GM23248 (cell line): ENCODE measurements around the gene GPBAR1. TPM values are rescaled to one million over a fixed set of nuclear protein-coding genes. Genes with fewer than 3 reads are reported as not detected.
A peak's percentile ranks its signal among the peaks of the same experiment; 100 is the strongest.

Experiments used
- DNase-seq: peaks from one replicate; pipeline ENCODE4 v3.0.0-alpha.2; 2015
- H2AFZ ChIP-seq: fragments of 200-600 bp; sonication (generic); 2 replicates; pipeline ENCODE4 v1.6.1; 2016; ENCODE audit warnings: antibody characterized with exemption
- H3F3A ChIP-seq: fragments of 200-600 bp; sonication (generic); 2 replicates; pipeline ENCODE4 v1.6.1; 2016; ENCODE audit warnings: mild to moderate bottlenecking, antibody characterized with exemption, mixed run types; ENCODE audit not compliant: insufficient read depth
- H3K27ac ChIP-seq: fragments of 200-600 bp; sonication (generic); 2 replicates; pipeline ENCODE4 v1.5.1; 2016; ENCODE audit warnings: mild to moderate bottlenecking
- H3K27me3 ChIP-seq: fragments of 200-600 bp; sonication (generic); replicated peaks from 2 replicates; pipeline ENCODE4 v1.6.1; 2016; ENCODE audit warnings: mild to moderate bottlenecking; ENCODE audit not compliant: insufficient read depth
- H3K36me3 ChIP-seq: fragments of 200-600 bp; sonication (generic); 2 replicates; pipeline ENCODE4 v1.6.1; 2016; ENCODE audit warnings: low read depth, mild to moderate bottlenecking
- H3K4me1 ChIP-seq: fragments of 200-600 bp; sonication (generic); 2 replicates; pipeline ENCODE4 v1.6.1; 2016; ENCODE audit warnings: mild to moderate bottlenecking; ENCODE audit not compliant: insufficient read depth
- H3K4me2 ChIP-seq: fragments of 200-600 bp; sonication (generic); one replicate; pipeline ENCODE4 v1.6.1; 2016; ENCODE audit warnings: mild to moderate bottlenecking; ENCODE audit not compliant: unreplicated experiment
- H3K4me3 ChIP-seq: fragments of 200-600 bp; sonication (generic); 2 replicates; pipeline ENCODE4 v1.5.1; 2016; ENCODE audit warnings: mild to moderate bottlenecking
- H3K79me2 ChIP-seq: fragments of 200-600 bp; sonication (generic); 2 replicates; pipeline ENCODE4 v1.6.1; 2016; ENCODE audit warnings: mild to moderate bottlenecking; ENCODE audit not compliant: insufficient read depth
- H3K9ac ChIP-seq: fragments of 200-600 bp; sonication (generic); 2 replicates; pipeline ENCODE4 v1.6.1; 2016; ENCODE audit warnings: mild to moderate bottlenecking
- H3K9me2 ChIP-seq: fragments of 200-600 bp; sonication (generic); 2 replicates; pipeline ENCODE4 v1.6.1; 2016; ENCODE audit warnings: mixed run types, mild to moderate bottlenecking, moderate library complexity; ENCODE audit not compliant: insufficient read depth
- H3K9me3 ChIP-seq: fragments of 200-600 bp; sonication (generic); one replicate; pipeline ENCODE4 v1.6.1; 2017; ENCODE audit warnings: low read depth
- H4K20me1 ChIP-seq: fragments of 200-600 bp; sonication (generic); 2 replicates; pipeline ENCODE4 v1.6.0; 2016; ENCODE audit not compliant: insufficient read depth
- EZH2 ChIP-seq: fragments of 200-600 bp; sonication (generic); IDR thresholded peaks from 2 replicates; pipeline ENCODE4 v1.6.1; 2018; ENCODE audit warnings: antibody characterized with exemption, mild to moderate bottlenecking; ENCODE audit not compliant: insufficient read depth, poor library complexity, severe bottlenecking
- EZH2phosphoT487 ChIP-seq: fragments of 200-600 bp; sonication (generic); IDR thresholded peaks from 2 replicates; pipeline ENCODE4 v1.6.1; 2018; ENCODE audit warnings: antibody characterized with exemption, moderate library complexity, mild to moderate bottlenecking, low read depth; ENCODE audit not compliant: insufficient read depth
- WGBS, 2 experiments: methylation state at CpG; one replicate each; pipeline ENCODE4 v1.1.6; 2015 to 2017; ENCODE audit warnings: low lambda C conversion rate in 2 of 2, low coverage in 1 of 2; ENCODE audit errors: missing lambda C conversion rate in 2 of 2; 5-methylcytosine and 5-hydroxymethylcytosine counted together
- in situ Hi-C: fragments of 300-500 bp; cut with MboI; formaldehyde crosslinking; loops from 2 replicates; pipeline ENCODE4 v1.15.0; 2020
- polyA plus RNA-seq: library from polyadenylated mRNA; unstranded; fragments of >200 nt; fragmentation: Nextera tagmentation; extraction: Ambion mirVana; gene quantifications from 2 replicates; pipeline ENCODE4 v1.2.1, GENCODE V29; 2016
- total RNA-seq: library from RNA; depleted of rRNA; stranded (reverse); fragments of >200 nt; shearing (Covaris generic); gene quantifications from 2 replicates; pipeline ENCODE4 v1.2.3, GENCODE V29; 2014

GPBAR1 gene
- total and polyA plus RNA-seq, 2 experiments from 2014 or later = not detected

DNA sequence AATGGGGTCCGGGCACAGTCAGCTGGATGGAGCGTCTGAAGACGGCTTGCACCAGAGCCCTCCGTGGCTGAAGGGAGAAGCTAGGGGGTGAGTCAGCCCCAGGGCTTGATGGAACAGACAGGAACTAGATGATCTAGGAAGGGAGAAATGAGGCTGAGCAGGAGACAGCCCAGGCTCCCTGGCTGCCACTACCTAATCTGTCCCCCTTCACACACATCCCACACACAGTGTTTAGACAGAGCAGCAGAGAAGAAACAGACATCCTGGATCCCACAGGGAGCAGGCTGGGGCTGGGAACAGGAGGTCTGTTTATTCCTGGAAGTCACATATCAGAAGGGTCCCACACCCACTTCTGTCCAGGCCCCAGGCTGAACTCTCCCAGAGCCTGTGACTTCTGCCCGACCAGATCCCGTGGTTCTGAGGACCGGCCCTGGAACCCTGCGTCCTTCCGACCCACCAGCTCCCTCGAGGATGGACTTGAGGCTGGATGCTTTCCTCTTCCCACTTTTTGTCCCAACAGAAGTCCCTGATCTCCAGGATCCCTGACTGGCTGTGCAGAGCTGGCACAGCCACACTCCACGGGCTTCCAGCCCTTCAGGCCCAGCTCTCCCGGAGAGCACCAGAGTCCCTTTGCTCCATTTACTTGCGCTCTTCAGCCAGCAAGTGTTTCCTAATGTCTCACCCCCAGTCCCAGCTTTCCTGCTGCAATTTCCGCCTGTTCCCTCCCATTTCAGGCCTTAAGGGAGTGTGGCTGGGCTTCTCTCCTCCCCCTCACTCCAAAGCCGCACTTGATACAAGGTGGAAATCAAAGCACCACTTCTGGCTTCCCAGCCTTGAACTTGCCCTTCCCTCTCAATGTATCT lies 1.5 kb upstream of the GPBAR1 start:
- in situ Hi-C loops = no loop called here
- H3K27ac ChIP-seq = peak overlapping the region; percentile 82
- no peak overlapping the region for H3K4me3 ChIP-seq
- DNase-seq = peak; percentile 93
- 11 to 13% methylated on average over 15 of the region's 15 CpGs for WGBS, 2 experiments
- peaks cover 18% of the 10 kb centered on the region for H3K4me1 ChIP-seq
- no peaks in the 10 kb centered on the region for H3K79me2 ChIP-seq
- H4K20me1 ChIP-seq = no peaks in the 10 kb centered on the region
- H2AFZ ChIP-seq = peak overlapping the region; percentile 65
- no peaks in the 10 kb centered on the region for H3K27me3 ChIP-seq
- H3K9me2 ChIP-seq = no peaks in the 10 kb centered on the region
- peaks cover 58% of the 10 kb centered on the region for H3F3A ChIP-seq
- H3K4me2 ChIP-seq = no peak overlapping the region
- H3K36me3 ChIP-seq = peaks cover 20% of the 10 kb centered on the region
- TF ChIP-seq EZH2phosphoT487 = no peak
- TF ChIP-seq EZH2 = no peak
- H3K9ac ChIP-seq = peak overlapping the region; percentile 64
- no peaks in the 10 kb centered on the region for H3K9me3 ChIP-seq

DNA sequence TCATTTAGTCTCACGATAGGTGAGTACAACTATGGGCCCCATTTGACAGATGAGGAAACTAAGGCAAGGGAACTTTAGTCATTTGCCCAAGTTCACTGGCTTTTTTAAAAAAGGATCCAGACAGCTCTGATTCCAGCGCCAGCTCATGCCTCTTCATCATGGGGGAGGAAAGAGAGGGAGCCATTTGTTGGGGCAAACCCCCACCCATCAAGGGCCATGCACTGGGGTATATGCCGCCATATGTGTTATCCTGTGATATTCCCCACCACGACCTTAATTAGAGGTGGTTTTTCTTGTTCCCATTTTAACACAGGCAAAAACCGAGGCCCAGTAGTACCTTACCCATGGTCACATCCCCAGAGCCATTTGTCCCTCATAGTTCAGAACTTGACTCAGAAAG lies 649 bp upstream of the GPBAR1 start:
- Histone ChIP-seq H3K27ac (peak overlapping the region; percentile 82; the same call in 1 of the 2 replicates), H3K4me1 (peaks cover 18% of the 10 kb centered on the region), H2AFZ (no peak overlapping the region), H3K36me3 (peaks cover 12% of the 10 kb centered on the region), H3F3A (peaks cover 50% of the 10 kb centered on the region), H3K9ac (no peak overlapping the region), H3K27me3 (no peaks in the 10 kb centered on the region), H3K79me2 (no peaks in the 10 kb centered on the region), H3K9me2 (no peaks in the 10 kb centered on the region), H3K4me3 (no peak overlapping the region), H3K9me3 (no peaks in the 10 kb centered on the region), H3K4me2 (no peak overlapping the region), H4K20me1 (no peaks in the 10 kb centered on the region)
- TF ChIP-seq EZH2phosphoT487 (no peak), EZH2 (no peak)
- in situ Hi-C loops = no loop called here
- 90 to 93% methylated on average over 5 of the region's 5 CpGs for WGBS, 2 experiments
- no peak for DNase-seq

DNA sequence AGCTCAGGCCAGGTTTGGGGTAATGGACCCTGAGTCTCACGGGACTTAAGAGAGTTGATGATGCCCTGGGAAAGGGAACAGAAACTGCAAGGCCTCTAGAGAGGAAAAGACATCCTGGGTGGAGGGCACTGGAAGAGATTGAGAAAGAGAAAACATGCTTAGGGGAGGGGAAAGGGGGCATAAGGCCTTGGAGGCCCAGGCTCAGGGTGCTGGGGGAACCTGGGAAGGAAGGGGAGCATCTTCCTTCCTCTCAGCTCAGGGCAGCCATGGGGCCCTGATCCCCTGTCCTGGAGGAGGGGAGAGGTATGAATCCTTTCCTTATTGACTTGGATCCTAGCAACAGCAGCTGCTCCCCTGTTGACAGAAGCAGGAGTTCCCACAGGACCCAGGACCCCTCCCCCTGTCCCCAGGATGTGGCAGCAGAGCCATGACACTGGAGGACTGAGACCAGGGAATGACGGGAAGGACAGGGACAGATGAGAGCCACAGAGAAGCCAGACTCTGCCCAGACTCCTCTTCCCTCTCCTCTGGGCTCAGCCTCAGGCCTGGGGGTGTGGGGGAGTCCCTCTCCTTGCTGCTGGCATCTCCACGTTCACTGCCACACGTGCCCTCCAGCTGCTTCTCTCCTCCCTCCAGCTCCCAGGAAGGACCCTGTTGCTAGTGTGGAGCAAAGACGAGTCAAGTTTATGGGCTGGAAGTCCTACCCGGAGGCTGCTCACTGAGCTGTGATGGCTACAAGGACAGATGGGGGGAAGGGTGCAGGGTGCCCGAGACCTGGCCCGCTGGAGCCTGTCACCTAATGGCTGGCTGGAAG lies 815 bp downstream of the GPBAR1 start:
- Histone ChIP-seq H3F3A (peaks cover 35% of the 10 kb centered on the region), H3K4me2 (no peak overlapping the region), H2AFZ (no peak overlapping the region), H3K9me3 (no peaks in the 10 kb centered on the region), H3K4me1 (peaks cover 18% of the 10 kb centered on the region), H3K4me3 (no peak overlapping the region), H3K9ac (no peak overlapping the region), H3K27me3 (no peaks in the 10 kb centered on the region), H3K36me3 (no peaks in the 10 kb centered on the region; the same call in 1 of the 2 replicates), H3K9me2 (no peaks in the 10 kb centered on the region), H3K27ac (no peak overlapping the region), H4K20me1 (no peaks in the 10 kb centered on the region), H3K79me2 (0 out of 2 replicates have a peak, but pooled peaks cover 1% of the 10 kb centered on the region)
- TF ChIP-seq EZH2 = no peak
- TF ChIP-seq EZH2phosphoT487 = no peak
- no peak for DNase-seq
- WGBS, 2 experiments = 48 to 49% methylated on average over 7 to 8 of the region's 8 CpGs
- in situ Hi-C loops = no loop called here

DNA sequence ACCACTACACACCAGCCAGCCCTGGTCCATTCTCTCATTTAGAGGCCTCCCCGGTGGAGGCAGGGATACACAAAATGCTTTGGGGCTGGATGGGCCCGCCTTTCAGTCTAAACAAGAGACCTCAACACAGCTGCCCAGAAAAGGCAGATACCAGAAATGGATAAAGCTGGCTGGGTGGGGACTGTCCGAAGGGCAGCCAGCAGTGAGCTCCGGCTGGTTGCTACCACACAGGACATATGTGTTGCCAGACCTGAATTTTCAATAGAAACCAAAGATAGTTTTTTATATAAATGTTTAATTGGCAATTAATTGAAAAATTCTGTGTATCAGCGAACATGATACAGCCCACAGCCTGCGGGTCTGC lies 1.4 kb downstream of the GPBAR1 start:
- TF ChIP-seq EZH2phosphoT487 (no peak), EZH2 (no peak)
- Histone ChIP-seq H3F3A (peaks cover 29% of the 10 kb centered on the region), H3K36me3 (no peaks in the 10 kb centered on the region; the same call in 1 of the 2 replicates), H3K9me2 (no peaks in the 10 kb centered on the region), H3K4me2 (no peak overlapping the region), H3K27ac (no peak overlapping the region), H3K79me2 (peaks cover 7% of the 10 kb centered on the region), H3K9me3 (no peaks in the 10 kb centered on the region), H3K9ac (no peak overlapping the region), H3K4me1 (peaks cover 18% of the 10 kb centered on the region), H3K27me3 (no peaks in the 10 kb centered on the region), H4K20me1 (no peaks in the 10 kb centered on the region), H3K4me3 (no peak overlapping the region), H2AFZ (no peak overlapping the region)
- DNase-seq = no peak
- in situ Hi-C loops = no loop called here
- WGBS, 2 experiments = 67 to 70% methylated on average over 6 of the region's 6 CpGs
